ENCODE measurements around the gene TUBB3.
"Not testable (repeated sequence)": the region's sequence is repeated elsewhere in the genome, so short reads cannot be mapped to it uniquely, and the experiment has no call there.

The TUBB3 gene

DNA sequence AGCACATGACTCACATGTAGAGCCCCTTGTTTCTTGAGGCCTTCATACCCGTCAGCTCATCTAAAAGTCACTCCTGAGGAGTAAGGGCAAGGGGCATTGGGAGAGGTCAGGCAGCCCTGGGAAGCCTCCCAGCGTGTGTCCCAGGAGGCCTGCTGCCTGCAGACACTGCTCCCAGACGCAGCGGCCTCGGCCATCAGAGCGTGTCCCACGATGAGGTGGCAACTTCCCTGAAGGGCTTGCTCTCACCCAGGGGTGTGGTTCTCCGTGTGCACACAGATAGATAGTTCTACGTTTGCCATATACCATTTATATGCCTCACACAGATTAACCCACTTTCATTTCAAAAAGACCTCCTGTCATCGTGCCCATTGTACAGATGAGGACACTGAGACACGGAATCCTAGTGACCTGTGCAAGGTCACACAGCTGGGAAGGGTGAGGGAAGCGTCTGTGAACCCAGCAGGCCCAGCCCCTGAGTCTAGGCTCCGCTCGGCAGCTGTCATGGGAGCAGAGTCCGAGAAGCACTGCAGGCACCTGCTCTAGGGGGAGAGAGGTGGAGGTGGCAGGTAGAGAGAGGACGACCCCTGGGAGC, 8.3 kb downstream of the TUBB3 start:
- H3K27ac ChIP-seq: no peak overlapping the region
- TF ChIP-seq, protein P1, sequence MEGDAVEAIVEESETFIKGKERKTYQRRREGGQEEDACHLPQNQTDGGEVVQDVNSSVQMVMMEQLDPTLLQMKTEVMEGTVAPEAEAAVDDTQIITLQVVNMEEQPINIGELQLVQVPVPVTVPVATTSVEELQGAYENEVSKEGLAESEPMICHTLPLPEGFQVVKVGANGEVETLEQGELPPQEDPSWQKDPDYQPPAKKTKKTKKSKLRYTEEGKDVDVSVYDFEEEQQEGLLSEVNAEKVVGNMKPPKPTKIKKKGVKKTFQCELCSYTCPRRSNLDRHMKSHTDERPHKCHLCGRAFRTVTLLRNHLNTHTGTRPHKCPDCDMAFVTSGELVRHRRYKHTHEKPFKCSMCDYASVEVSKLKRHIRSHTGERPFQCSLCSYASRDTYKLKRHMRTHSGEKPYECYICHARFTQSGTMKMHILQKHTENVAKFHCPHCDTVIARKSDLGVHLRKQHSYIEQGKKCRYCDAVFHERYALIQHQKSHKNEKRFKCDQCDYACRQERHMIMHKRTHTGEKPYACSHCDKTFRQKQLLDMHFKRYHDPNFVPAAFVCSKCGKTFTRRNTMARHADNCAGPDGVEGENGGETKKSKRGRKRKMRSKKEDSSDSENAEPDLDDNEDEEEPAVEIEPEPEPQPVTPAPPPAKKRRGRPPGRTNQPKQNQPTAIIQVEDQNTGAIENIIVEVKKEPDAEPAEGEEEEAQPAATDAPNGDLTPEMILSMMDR (IDR thresholded peaks at IDR 0.05): no peak
- no peak for TF ChIP-seq ZFX (IDR thresholded peaks at IDR 0.05; ENCODE audit: borderline replicate concordance)

DNA sequence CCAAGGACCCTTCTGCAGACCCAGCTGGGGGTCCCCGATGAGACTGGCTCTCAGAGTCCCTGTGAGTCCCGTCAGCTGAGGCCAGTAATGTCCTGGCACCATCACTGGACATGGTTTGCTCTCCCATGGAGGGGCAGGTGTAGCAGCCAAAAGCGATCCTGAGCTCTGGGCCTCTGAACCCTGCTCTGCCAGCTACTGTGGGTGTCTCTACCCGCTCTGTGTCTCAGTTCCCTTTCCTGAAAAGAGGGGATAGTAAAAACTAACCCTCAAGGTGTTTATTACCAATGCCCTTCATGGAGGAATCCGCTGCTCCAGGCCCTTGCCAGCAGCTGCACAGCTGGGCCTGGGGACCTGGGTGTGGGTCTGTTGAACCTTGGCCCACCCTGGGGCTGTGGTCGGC, 8.8 kb downstream of the TUBB3 start:
- TF ChIP-seq ZFX (IDR thresholded peaks at IDR 0.05; ENCODE audit: borderline replicate concordance): no peak
- H3K27ac ChIP-seq: no peak overlapping the region

DNA sequence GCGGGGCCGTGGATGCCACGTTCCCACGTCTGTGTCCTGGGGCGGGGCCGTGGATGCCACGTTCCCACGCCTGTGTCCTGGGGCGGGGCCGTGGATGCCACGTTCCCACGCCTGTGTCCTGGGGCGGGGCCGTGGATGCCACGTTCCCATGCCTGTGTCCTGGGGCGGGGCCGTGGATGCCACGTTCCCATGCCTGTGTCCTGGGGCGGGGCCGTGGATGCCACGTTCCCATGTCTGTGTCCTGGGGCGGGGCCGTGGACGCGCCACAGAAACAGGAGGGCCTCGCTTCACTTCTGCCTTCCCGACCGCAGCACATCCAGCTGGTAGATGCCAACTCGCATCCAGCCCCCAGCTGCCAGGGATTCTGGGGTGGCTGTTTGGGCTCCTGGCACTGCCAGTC, 10.9 kb downstream of the TUBB3 start:
- H3K27ac ChIP-seq: not testable (repeated sequence)

DNA sequence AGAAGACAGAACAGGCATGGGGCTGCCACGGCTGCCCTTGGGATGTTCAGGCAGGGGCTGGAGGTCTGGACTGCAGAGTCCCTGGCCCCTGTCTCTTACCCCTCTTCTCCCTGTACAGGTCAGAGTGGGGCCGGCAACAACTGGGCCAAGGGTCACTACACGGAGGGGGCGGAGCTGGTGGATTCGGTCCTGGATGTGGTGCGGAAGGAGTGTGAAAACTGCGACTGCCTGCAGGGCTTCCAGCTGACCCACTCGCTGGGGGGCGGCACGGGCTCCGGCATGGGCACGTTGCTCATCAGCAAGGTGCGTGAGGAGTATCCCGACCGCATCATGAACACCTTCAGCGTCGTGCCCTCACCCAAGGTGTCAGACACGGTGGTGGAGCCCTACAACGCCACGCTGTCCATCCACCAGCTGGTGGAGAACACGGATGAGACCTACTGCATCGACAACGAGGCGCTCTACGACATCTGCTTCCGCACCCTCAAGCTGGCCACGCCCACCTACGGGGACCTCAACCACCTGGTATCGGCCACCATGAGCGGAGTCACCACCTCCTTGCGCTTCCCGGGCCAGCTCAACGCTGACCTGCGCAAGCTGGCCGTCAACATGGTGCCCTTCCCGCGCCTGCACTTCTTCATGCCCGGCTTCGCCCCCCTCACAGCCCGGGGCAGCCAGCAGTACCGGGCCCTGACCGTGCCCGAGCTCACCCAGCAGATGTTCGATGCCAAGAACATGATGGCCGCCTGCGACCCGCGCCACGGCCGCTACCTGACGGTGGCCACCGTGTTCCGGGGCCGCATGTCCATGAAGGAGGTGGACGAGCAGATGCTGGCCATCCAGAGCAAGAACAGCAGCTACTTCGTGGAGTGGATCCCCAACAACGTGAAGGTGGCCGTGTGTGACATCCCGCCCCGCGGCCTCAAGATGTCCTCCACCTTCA, 11.7 kb downstream of the TUBB3 start:
- TF ChIP-seq ZFX (IDR thresholded peaks at IDR 0.05; ENCODE audit: borderline replicate concordance): no peak
- TF ChIP-seq, protein P1 (IDR thresholded peaks at IDR 0.05): no peak
- no peak overlapping the region for H3K27ac ChIP-seq

DNA sequence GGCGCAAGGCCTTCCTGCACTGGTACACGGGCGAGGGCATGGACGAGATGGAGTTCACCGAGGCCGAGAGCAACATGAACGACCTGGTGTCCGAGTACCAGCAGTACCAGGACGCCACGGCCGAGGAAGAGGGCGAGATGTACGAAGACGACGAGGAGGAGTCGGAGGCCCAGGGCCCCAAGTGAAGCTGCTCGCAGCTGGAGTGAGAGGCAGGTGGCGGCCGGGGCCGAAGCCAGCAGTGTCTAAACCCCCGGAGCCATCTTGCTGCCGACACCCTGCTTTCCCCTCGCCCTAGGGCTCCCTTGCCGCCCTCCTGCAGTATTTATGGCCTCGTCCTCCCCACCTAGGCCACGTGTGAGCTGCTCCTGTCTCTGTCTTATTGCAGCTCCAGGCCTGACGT, 12.5 kb downstream of the TUBB3 start:
- not testable (repeated sequence) for H3K27ac ChIP-seq

DNA sequence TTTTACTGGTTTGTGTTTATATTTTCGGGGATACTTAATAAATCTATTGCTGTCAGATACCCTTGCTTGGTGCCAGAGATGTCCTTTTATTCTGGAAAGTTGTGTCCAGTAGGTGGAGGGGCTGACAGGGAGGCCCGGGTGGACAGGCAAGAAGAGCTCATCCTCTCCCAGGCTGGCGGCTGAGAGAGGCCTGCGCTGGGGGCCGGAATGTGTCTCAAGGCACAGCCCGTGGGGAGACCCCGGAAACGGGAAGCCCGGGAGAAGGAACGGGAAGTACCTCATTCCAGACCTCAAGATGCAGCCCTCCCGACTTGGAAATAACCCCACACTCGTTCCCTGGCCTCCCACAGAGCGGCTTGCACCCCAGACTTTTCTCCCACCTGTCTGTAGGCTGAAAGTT, 12.9 kb downstream of the TUBB3 start:
- no peak for TF ChIP-seq ZFX (IDR thresholded peaks at IDR 0.05; ENCODE audit: borderline replicate concordance)
- TF ChIP-seq, protein P1 (IDR thresholded peaks at IDR 0.05): no peak
- no peak overlapping the region for H3K27ac ChIP-seq

DNA sequence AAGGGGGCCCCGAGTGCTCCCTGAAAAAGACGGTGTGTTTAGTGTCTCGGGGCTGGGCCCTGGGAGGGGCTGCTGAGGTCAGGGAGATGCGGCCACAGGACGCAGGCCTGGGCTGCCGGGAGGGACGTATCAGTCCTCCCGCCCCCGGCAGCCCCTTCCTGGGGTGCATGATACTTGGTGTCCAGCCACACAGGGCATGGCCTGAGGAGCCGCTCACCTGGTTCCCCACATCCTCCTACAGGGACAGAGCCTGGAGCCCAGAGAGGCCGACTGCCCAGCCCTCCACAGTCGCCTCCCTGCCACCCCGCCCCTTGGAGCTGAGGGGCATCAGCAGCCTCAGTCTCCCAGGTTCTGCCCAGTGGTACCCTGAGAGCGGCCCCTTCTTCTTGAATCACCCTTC, 13.4 kb downstream of the TUBB3 start:
- no peak overlapping the region for H3K27ac ChIP-seq
- TF ChIP-seq ZFX (IDR thresholded peaks at IDR 0.05; ENCODE audit: borderline replicate concordance): no peak
- TF ChIP-seq, protein P1 (IDR thresholded peaks at IDR 0.05): no peak

DNA sequence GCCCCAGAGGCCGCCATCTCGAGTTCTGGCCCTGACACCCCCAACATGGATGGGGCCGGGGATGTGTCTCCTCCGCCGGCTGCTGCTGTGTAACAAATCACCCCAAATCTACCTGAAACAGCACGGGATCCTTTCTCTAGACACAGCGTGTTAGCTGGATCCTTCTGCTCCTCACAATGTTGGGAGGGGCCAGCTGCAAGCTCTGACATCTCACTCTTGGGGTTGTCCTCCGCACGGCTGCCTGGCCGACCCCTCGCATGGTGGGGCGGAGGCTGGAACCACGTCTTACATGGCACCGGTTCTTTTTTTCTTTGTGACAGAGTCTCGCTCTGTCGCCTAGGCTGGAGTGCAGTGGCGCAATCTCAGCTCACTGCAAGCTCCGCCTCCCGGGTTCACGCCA, 13.8 kb downstream of the TUBB3 start:
- no peak overlapping the region for H3K27ac ChIP-seq
- TF ChIP-seq ZFX (IDR thresholded peaks at IDR 0.05; ENCODE audit: borderline replicate concordance): no peak
- TF ChIP-seq, protein P1 (IDR thresholded peaks at IDR 0.05): no peak

Measured in 22Rv1 (cell line).